ENCODE data around the gene VDAC1. TPM values are rescaled to one million over a fixed set of nuclear protein-coding genes. Genes with fewer than 3 reads are reported as not detected.

The VDAC1 gene
- total RNA-seq, 2 donors from 2014 or later, result 37.6 to 65.1 TPM

- Histone ChIP-seq H3K4me3 (no peak overlapping the region), H3K9me3 (no peaks in the 10 kb centered on the region), H3K36me3 (replicated peaks in 1 of 2; ENCODE audit: insufficient read depth in 1 of 2, low read depth in 2 of 2) (peaks cover 7 to 20% of the 10 kb centered on the region in 2 donors), H3K4me1 (peaks cover 42% of the 10 kb centered on the region), H3K27me3 (no peaks in the 10 kb centered on the region), H3K27ac (no peak overlapping the region)
- ATAC-seq, result no peak
- TF ChIP-seq CTCF (IDR thresholded peaks at IDR 0.05), result no peak
- no peak for TF ChIP-seq POLR2A (IDR thresholded peaks at IDR 0.05)
- DNase-seq, result no peak
- WGBS, 2 donors, result 92 to 95% methylated on average over 5 of the region's 5 CpGs
- intact Hi-C loops (cut with DNase I), result no loop called here
Observed at GRCh38 chr5:133991171-133991910, 13.4 kb downstream of the VDAC1 start.

- 62 to 73% methylated on average over 6 of the region's 6 CpGs for WGBS, 2 donors
- DNase-seq (no peak), ATAC-seq (no peak)
- no peak overlapping the region for H3K27ac ChIP-seq
- TF ChIP-seq POLR2A (IDR thresholded peaks at IDR 0.05) (no peak), CTCF (IDR thresholded peaks at IDR 0.05) (no peak)
- H3K4me1 ChIP-seq, result peaks cover 33% of the 10 kb centered on the region
- no peaks in the 10 kb centered on the region for H3K27me3 ChIP-seq
- H3K9me3 ChIP-seq, result no peaks in the 10 kb centered on the region
- intact Hi-C loops (cut with DNase I), result no loop called here
- peaks cover 7 to 20% of the 10 kb centered on the region in 2 donors for H3K36me3 ChIP-seq (replicated peaks in 1 of 2; ENCODE audit: insufficient read depth in 1 of 2, low read depth in 2 of 2)
- H3K4me3 ChIP-seq, result no peak overlapping the region
Observed at GRCh38 chr5:133990396-133990795, 14.4 kb downstream of the VDAC1 start.

- H3K4me1 ChIP-seq, result no peaks in the 10 kb centered on the region
- no peak overlapping the region for H3K27ac ChIP-seq
- H3K36me3 ChIP-seq (replicated peaks in 1 of 2; ENCODE audit: insufficient read depth in 1 of 2, low read depth in 2 of 2), result peaks cover 7 to 20% of the 10 kb centered on the region in 2 donors
- 88 to 93% methylated on average over 3 of the region's 3 CpGs for WGBS, 2 donors
- ATAC-seq, result no peak
- H3K4me3 ChIP-seq, result no peak overlapping the region
- intact Hi-C loops (cut with DNase I), result no loop called here
- H3K9me3 ChIP-seq, result no peaks in the 10 kb centered on the region
- TF ChIP-seq POLR2A (IDR thresholded peaks at IDR 0.05) (no peak), CTCF (IDR thresholded peaks at IDR 0.05) (no peak)
- no peaks in the 10 kb centered on the region for H3K27me3 ChIP-seq
- DNase-seq, result no peak
Observed at GRCh38 chr5:133985540-133986180, 19.1 kb downstream of the VDAC1 start.

- TF ChIP-seq CTCF (IDR thresholded peaks at IDR 0.05) (no peak), POLR2A (IDR thresholded peaks at IDR 0.05) (no peak)
- H3K4me1 ChIP-seq, result no peaks in the 10 kb centered on the region
- ATAC-seq, result no peak
- no peak overlapping the region for H3K4me3 ChIP-seq
- peaks cover under 1 to 10% of the 10 kb centered on the region in 2 donors for H3K36me3 ChIP-seq (replicated peaks in 1 of 2; ENCODE audit: insufficient read depth in 1 of 2, low read depth in 2 of 2)
- H3K27ac ChIP-seq, result no peak overlapping the region
- intact Hi-C loops (cut with DNase I), result no loop called here
- no peak for DNase-seq
- no peaks in the 10 kb centered on the region for H3K9me3 ChIP-seq
- H3K27me3 ChIP-seq, result no peaks in the 10 kb centered on the region
- WGBS, 2 donors, result 79 to 83% methylated on average over 5 of the region's 5 CpGs
Observed at GRCh38 chr5:133983674-133984073, 21.1 kb downstream of the VDAC1 start.

All from body of pancreas (tissue), 4 donors.